Left renal cortex interstitium (tissue), 4 donors: ENCODE data around the gene CTXND1. TPM values are rescaled to one million over a fixed set of nuclear protein-coding genes. Genes with fewer than 3 reads are reported as not detected.

Source experiments
- polyA plus RNA-seq, 4 donors: library from polyadenylated mRNA; unstranded; fragments of 120-200 nt; gene quantifications; one replicate each; pipeline ENCODE4 v1.2.1, GENCODE V29; 2013; ENCODE audit not compliant: insufficient read length in 4 of 4

The CTXND1 gene
- polyA plus RNA-seq, 4 donors, result 9.1 to 12.3 (median 10.0) TPM

Other genes with a start within 250 kb of the CTXND1 start
- 100 to 1,000 TPM; 108 to 133 (median 119) TPM for gene ZFAND6, start 192.5 kb downstream of the CTXND1 start, polyA plus RNA-seq
- 10 to 100 TPM; 31.2 to 41.9 (median 38.8) TPM for gene FAH, start 99.2 kb downstream of the CTXND1 start, polyA plus RNA-seq
- 10 to 100 TPM; 54.3 to 67.1 (median 59.2) TPM for gene ARNT2, start 152.2 kb upstream of the CTXND1 start, polyA plus RNA-seq